HG02678 (cell line): ENCODE data around the gene GPRC5A.

ENCODE experiments used
- ATAC-seq: cut with Tn5 transposase; IDR thresholded peaks from one replicate; pipeline ENCODE4 v1.9.1; 2021; ENCODE audit warnings: mild to moderate bottlenecking, moderate library complexity; ENCODE audit not compliant: unreplicated experiment

GPRC5A gene

DNA sequence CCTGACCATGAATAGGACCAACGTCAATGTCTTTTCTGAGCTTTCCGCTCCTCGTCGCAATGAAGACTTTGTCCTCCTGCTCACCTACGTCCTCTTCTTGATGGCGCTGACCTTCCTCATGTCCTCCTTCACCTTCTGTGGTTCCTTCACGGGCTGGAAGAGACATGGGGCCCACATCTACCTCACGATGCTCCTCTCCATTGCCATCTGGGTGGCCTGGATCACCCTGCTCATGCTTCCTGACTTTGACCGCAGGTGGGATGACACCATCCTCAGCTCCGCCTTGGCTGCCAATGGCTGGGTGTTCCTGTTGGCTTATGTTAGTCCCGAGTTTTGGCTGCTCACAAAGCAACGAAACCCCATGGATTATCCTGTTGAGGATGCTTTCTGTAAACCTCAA, 17.3 kb downstream of the GPRC5A start:
- no peak for ATAC-seq

- no peak for ATAC-seq
Observed at GRCh38 chr12:12909228-12909994, 18.0 kb downstream of the GPRC5A start.

- ATAC-seq = no peak
Observed at GRCh38 chr12:12909995-12910420, 18.6 kb downstream of the GPRC5A start.

- ATAC-seq = no peak
Observed at GRCh38 chr12:12912711-12913110, 21.3 kb downstream of the GPRC5A start.

DNA sequence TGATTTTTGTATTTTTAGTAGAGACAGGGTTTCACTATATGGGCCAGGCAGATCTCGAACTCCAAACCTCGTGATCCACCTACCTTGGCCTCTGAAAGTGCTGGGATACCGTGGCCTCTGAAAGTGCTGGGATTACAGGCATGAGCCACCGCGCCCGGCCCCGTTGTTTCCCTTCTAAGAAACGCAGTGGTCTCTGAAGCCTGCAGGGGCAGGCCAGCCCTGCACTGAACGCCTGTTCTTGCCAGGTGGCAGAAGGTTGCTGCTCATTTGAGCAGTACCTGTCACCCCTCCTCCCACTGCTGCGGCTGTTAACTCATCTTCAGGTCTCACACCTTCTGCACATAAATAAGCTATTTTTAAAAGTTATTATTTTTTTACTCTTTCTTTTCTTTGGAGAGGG, 24.3 kb downstream of the GPRC5A start:
- ATAC-seq = no peak

- peak; percentile 97 for ATAC-seq
Observed at GRCh38 chr12:12916135-12916944, 25.0 kb downstream of the GPRC5A start.

GRCh38 chr12:12917517-12917916, 26.2 kb downstream of the GPRC5A start:
- no peak for ATAC-seq

GRCh38 chr12:12918781-12919389, 27.5 kb downstream of the GPRC5A start:
- no peak for ATAC-seq

DNA sequence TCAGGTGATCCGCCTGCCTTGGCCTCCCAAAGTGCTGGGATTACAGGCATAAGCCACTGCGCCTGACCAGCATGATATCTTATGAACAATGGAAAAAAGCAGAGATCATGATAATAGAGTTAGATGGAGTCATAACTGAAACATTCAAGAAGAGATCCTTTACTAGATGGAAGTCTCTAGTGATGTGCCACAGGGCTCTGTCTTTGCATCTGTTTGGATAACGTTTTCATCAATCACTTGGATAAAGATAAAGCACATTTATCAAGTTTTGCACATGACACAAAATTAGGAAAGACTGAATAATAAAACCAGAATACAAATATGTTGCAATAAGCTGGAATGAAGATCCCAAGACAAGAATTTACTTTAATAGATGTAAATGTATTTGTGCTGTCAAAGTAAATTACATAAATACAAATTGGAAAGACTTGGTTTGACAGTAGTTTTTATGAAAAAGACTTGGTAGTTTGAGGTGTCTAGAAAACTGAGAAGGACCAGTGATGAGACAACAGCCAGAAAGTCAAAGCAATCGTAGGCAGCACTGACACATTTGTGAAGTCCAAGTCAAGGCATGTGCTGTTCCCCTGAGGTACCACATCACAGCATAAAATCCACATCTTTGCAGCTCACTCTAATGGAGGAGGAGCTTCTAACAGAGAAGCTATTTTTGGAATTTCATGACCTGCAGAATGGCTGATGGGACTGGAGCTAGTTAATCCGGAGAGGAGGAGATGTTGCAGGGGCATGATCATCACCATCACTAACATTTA, 28.5 kb downstream of the GPRC5A start:
- no peak for ATAC-seq

DNA sequence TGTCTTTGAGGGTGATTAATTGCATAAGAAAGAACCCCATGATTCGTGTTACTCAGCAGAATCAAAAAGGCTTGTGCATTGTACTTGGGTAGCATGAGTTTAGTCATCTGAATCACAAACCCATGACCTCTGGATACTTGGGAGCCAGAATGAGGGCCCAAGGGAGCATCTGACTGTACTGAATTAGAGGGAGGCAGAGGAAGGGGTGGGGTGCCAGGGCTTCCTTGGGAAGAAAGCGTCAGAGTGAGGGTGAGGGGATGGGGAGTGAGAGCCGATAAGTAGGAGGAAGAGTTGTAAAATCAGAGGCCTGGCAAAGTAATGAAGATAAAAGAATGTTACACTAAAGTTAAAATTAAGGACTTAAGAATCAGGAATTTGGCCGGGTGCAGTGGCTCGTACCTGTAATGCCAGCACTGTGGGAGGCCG, 30.8 kb downstream of the GPRC5A start:
- no peak for ATAC-seq

DNA sequence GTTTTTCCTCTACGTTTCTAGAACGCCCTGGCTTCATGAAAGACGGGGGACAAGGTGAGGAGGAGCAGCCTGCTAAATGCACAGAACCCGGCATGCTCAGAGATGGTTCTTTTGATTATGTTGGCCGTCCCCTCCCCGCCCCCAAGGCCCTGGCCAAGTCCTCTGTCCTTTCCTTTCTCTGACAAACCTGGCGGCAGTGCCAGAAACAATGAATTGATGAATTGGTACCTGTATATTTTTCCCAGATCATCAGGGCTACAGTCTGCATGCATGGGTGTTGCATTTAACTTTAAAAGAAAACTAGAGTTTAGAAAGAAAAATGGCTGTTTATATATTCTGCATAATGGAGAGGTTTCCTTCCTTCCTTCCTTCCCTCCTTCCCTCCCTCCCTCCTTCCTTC, 31.6 kb downstream of the GPRC5A start:
- ATAC-seq = no peak

DNA sequence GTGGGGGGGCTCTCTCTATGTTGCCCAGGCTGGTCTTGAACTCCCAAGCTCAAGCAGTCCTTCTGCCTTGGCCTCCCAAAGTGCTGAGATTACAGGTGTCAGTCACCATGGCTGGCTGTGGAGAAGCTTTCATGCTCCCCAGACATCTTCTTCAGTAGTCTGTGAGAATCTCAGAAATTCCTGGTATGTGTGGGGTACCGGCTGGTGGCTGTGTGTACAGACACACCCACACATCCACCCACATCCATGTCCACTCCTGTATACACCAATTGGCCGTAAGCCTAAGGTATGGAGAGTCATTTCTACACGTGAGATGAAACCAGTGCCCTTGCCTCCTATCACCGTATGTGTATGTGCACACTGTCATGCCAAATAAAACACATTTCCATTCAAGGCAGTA, 32.8 kb downstream of the GPRC5A start:
- ATAC-seq = no peak

GRCh38 chr12:12925388-12925787, 34.0 kb downstream of the GPRC5A start:
- ATAC-seq = no peak

GRCh38 chr12:12926571-12927071, 35.3 kb downstream of the GPRC5A start:
- ATAC-seq = no peak

- peak; percentile 79 for ATAC-seq
Observed at GRCh38 chr12:12927211-12928079, 36.1 kb downstream of the GPRC5A start.

DNA sequence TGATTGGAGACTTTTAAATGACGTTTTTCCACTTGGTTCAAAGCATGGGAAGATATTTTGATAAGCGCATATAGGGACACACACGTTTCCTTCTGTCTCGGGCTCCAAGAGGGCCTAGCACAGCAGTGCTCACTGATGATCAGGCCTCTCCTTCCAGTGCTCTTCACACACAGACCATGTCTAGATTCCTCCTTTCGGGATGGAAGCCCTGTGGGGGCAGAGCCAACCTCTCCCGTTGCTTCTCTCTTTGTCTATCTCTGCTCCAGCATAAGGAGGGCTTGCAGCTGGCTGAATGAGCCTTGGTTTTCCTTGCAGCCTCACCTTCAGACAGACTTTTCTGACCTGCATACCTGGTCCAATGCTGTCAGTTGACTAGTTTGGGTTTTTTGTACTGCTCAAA, 38.3 kb downstream of the GPRC5A start:
- no peak for ATAC-seq

DNA sequence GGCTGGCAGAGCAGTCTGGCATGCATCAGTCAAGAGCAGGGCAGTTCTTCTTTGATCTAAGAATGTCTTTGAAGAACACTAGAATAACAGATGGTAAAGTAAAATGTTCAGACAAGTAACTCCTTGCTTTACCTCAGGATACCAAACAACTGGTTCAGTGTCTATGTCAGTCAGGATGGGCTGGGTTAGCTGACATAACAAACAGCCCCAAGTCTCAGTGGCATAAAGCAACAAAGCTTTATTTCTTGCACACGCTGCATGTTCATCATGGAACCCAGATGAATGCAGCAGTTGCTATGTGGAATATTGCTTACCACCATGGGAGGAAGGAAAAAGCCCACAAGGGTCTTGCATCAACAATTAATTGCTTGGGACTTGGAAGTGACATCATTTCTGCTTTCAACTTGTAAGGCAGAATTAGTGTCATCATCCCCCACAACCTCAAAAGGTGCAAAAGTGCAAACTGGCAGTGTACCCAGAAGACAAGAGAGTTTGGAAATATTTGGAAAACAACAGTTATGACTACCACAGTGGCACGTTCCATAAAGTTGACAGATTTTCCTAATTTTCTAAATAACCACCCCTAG, 39.4 kb downstream of the GPRC5A start:
- ATAC-seq = no peak

GRCh38 chr12:12933742-12934141, 42.4 kb downstream of the GPRC5A start:
- no peak for ATAC-seq

DNA sequence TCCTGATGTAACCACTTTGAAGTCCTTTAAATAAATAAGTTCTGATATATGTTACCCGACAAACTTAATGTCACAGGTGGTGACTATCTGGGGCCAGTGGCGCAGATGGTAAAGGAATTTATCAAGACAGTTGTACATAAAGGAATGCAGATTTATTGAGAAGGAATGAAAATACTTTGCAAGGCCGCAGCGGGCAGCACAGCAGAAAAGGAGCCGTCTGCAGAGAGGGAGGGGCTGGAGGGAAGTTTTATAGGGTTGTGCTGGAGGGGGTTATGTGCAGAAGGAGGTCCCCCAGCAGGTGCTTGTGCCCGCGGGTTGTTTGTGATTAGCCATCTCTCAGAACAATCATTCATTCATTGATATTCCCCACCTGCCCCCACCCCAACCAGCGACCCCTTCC, 43.2 kb downstream of the GPRC5A start:
- no peak for ATAC-seq
